H1 (cell line): Measurements from ENCODE around the gene ENKD1. TPM values are rescaled to one million over a fixed set of nuclear protein-coding genes. Genes with fewer than 3 reads are reported as not detected.

ENCODE experiments used
- polyA plus RNA-seq, 7 experiments: library from polyadenylated mRNA; depleted of rRNA in 3 of 7; stranded (reverse) in 5 of 7; unstranded in 2 of 7; fragments of >200 nt in 5 of 7; fragments of 200-250 nt in 2 of 7; gene quantifications; 1 replicate in 5 of 7; 2 replicates in 1 of 7; 4 replicates in 1 of 7; pipeline versions ENCODE4 v1.2.1 to v1.2.3, GENCODE V29; 2011 to 2013; ENCODE audit warnings: missing spikeins in 2 of 7, mixed read lengths in 2 of 7
- total RNA-seq: library from RNA; stranded (reverse); fragmentation: NEBNext Ultra II Directional; extraction: Animal tissue kit (Norgen Biotek cat#: 25700); gene quantifications from 2 replicates; pipeline ENCODE4 v1.2.1, GENCODE V29; 2021
- TF ChIP-seq, protein P1 (sequence below): fragments of 300-600 bp; sonication (generic); IDR thresholded peaks from 2 replicates; pipeline ENCODE4 v1.7.1; 2012; ENCODE audit warnings: low read length, moderate library complexity, mild to moderate bottlenecking, inconsistent platforms; ENCODE audit not compliant: insufficient replicate concordance

ENKD1 gene
- total and polyA plus RNA-seq, 2 of the 8 experiments (the other 6 are each of a cell fraction or from before 2014, with no cell fraction given) = 12.9 to 16.1 TPM

DNA sequence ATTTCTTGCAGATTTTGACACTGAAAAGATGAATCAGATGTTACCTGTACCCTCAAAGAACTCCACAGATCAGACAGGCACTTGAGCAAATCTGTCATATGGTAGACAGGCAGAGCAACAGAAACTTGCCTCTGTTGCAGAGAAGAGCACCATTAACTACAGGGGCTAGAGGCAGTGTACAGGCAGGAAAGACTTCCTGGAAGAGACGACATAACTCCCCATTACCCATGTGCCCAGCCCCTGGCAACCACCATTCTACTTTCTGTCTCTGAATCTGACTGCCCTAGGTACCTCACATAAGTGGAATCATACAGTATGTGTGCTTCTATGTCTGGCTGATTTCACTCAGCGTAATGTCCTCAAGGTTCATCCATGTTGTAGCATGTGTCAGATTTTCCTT, 37.1 kb upstream of the ENKD1 start (continued):
- TF ChIP-seq, protein P1, sequence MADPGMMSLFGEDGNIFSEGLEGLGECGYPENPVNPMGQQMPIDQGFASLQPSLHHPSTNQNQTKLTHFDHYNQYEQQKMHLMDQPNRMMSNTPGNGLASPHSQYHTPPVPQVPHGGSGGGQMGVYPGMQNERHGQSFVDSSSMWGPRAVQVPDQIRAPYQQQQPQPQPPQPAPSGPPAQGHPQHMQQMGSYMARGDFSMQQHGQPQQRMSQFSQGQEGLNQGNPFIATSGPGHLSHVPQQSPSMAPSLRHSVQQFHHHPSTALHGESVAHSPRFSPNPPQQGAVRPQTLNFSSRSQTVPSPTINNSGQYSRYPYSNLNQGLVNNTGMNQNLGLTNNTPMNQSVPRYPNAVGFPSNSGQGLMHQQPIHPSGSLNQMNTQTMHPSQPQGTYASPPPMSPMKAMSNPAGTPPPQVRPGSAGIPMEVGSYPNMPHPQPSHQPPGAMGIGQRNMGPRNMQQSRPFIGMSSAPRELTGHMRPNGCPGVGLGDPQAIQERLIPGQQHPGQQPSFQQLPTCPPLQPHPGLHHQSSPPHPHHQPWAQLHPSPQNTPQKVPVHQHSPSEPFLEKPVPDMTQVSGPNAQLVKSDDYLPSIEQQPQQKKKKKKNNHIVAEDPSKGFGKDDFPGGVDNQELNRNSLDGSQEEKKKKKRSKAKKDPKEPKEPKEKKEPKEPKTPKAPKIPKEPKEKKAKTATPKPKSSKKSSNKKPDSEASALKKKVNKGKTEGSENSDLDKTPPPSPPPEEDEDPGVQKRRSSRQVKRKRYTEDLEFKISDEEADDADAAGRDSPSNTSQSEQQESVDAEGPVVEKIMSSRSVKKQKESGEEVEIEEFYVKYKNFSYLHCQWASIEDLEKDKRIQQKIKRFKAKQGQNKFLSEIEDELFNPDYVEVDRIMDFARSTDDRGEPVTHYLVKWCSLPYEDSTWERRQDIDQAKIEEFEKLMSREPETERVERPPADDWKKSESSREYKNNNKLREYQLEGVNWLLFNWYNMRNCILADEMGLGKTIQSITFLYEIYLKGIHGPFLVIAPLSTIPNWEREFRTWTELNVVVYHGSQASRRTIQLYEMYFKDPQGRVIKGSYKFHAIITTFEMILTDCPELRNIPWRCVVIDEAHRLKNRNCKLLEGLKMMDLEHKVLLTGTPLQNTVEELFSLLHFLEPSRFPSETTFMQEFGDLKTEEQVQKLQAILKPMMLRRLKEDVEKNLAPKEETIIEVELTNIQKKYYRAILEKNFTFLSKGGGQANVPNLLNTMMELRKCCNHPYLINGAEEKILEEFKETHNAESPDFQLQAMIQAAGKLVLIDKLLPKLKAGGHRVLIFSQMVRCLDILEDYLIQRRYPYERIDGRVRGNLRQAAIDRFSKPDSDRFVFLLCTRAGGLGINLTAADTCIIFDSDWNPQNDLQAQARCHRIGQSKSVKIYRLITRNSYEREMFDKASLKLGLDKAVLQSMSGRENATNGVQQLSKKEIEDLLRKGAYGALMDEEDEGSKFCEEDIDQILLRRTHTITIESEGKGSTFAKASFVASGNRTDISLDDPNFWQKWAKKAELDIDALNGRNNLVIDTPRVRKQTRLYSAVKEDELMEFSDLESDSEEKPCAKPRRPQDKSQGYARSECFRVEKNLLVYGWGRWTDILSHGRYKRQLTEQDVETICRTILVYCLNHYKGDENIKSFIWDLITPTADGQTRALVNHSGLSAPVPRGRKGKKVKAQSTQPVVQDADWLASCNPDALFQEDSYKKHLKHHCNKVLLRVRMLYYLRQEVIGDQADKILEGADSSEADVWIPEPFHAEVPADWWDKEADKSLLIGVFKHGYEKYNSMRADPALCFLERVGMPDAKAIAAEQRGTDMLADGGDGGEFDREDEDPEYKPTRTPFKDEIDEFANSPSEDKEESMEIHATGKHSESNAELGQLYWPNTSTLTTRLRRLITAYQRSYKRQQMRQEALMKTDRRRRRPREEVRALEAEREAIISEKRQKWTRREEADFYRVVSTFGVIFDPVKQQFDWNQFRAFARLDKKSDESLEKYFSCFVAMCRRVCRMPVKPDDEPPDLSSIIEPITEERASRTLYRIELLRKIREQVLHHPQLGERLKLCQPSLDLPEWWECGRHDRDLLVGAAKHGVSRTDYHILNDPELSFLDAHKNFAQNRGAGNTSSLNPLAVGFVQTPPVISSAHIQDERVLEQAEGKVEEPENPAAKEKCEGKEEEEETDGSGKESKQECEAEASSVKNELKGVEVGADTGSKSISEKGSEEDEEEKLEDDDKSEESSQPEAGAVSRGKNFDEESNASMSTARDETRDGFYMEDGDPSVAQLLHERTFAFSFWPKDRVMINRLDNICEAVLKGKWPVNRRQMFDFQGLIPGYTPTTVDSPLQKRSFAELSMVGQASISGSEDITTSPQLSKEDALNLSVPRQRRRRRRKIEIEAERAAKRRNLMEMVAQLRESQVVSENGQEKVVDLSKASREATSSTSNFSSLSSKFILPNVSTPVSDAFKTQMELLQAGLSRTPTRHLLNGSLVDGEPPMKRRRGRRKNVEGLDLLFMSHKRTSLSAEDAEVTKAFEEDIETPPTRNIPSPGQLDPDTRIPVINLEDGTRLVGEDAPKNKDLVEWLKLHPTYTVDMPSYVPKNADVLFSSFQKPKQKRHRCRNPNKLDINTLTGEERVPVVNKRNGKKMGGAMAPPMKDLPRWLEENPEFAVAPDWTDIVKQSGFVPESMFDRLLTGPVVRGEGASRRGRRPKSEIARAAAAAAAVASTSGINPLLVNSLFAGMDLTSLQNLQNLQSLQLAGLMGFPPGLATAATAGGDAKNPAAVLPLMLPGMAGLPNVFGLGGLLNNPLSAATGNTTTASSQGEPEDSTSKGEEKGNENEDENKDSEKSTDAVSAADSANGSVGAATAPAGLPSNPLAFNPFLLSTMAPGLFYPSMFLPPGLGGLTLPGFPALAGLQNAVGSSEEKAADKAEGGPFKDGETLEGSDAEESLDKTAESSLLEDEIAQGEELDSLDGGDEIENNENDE = no peak
- TF ChIP-seq, all 59 proteins: peak for 0
